GM12878 (cell line): ENCODE results near the gene FLAD1. TPM values are rescaled to one million over a fixed set of nuclear protein-coding genes. Genes with fewer than 3 reads are reported as not detected.

Experiments used
- ATAC-seq: fragments of 200-7000 bp; cut with Tn5 transposase; 3 replicates; pipeline ENCODE4 v1.9.1; 2020; ENCODE audit warnings: mild to moderate bottlenecking, moderate library complexity
- BruUV-seq: library from RNA; stranded (reverse); fragments of 400-500 nt; replicated peaks from 2 replicates; lab custom pipeline; 2021; lab: Mats Ljungman, UMichigan
- CTCF ChIA-PET: fragments of 300-600 bp; sonication (Branson Sonifier 250); formaldehyde crosslinking; extraction: SDS; loops from one replicate; lab custom pipeline; 2021; ENCODE audit warnings: inconsistent platforms; lab: Yijun Ruan, JAX
- POLR2A ChIA-PET: fragments of 350-600 bp; formaldehyde crosslinking; extraction: SDS; loops from one replicate; lab custom pipeline; 2021; ENCODE audit warnings: inconsistent platforms; lab: Charles Lee
- RAD21 ChIA-PET: fragments of 300-600 bp; sonication (Branson Sonifier 250); formaldehyde crosslinking; loops from one replicate; lab custom pipeline; 2023; ENCODE audit warnings: antibody characterized with exemption; ENCODE audit not compliant: unreplicated experiment; lab: Charles Lee
- SMC1A ChIA-PET: fragments of 300-600 bp; sonication (Branson Sonifier 250); formaldehyde crosslinking; loops from one replicate; lab custom pipeline; 2023; ENCODE audit not compliant: unreplicated experiment, uncharacterized antibody; lab: Charles Lee
- DNase-seq: peaks from one replicate; pipeline ENCODE4 v3.0.0-alpha.2; 2011; ENCODE audit warnings: low read depth, low spot score
- FAIRE-seq: peaks from 3 replicates; lab custom pipeline; 2011; peaks lifted over from hg19 to GRCh38; lab: Jason Lieb, UNC
- H2AFZ ChIP-seq: 2 replicates; pipeline ENCODE4 v1.6.0; 2011; ENCODE audit warnings: low read depth, low read length, control low read depth; ENCODE audit not compliant: control insufficient read depth
- H3K27ac ChIP-seq: 2 replicates; pipeline ENCODE4 v1.5.1; 2011; ENCODE audit warnings: control low read depth; ENCODE audit not compliant: control insufficient read depth, insufficient read depth
- H3K27me3 ChIP-seq, 2 experiments: replicated peaks in 1 of 2; 2 replicates each; pipeline versions ENCODE4 v1.6.0 to v1.6.1; 2011; ENCODE audit warnings: low read length in 1 of 2; ENCODE audit not compliant: control insufficient read depth in 2 of 2, insufficient read depth in 2 of 2
- H3K36me3 ChIP-seq, 2 experiments: 2 replicates each; pipeline ENCODE4 v1.5.1; 2011; ENCODE audit warnings: low read length in 1 of 2; ENCODE audit not compliant: control insufficient read depth in 2 of 2, insufficient read depth in 2 of 2
- H3K4me1 ChIP-seq: 2 replicates; pipeline ENCODE4 v1.6.1; 2011; ENCODE audit warnings: mild to moderate bottlenecking, low read length, moderate library complexity, mixed read lengths; ENCODE audit not compliant: control insufficient read depth, insufficient read depth
- H3K4me2 ChIP-seq: 2 replicates; pipeline ENCODE4 v1.6.0; 2011; ENCODE audit warnings: control low read depth; ENCODE audit not compliant: control insufficient read depth, insufficient read depth
- H3K4me3 ChIP-seq: fragments of 200-600 bp; sonication (generic); 2 replicates; pipeline ENCODE4 v1.5.1; 2016
- H3K79me2 ChIP-seq: 2 replicates; pipeline ENCODE4 v1.6.0; 2011; ENCODE audit warnings: low read length; ENCODE audit not compliant: control insufficient read depth, insufficient read depth
- H3K9ac ChIP-seq: 2 replicates; pipeline ENCODE4 v1.8.0; 2011; ENCODE audit warnings: low read length, control low read depth, mixed read lengths; ENCODE audit not compliant: control insufficient read depth, insufficient read depth
- H3K9me3 ChIP-seq: replicated peaks from 3 replicates; pipeline ENCODE4 v1.5.1; 2011; ENCODE audit warnings: mild to moderate bottlenecking, low read length; ENCODE audit not compliant: control insufficient read depth, insufficient read depth
- H4K20me1 ChIP-seq: 2 replicates; pipeline ENCODE4 v1.6.0; 2011; ENCODE audit not compliant: control insufficient read depth, insufficient read depth
- DPF2 ChIP-seq: fragments of 450-650 bp; IDR thresholded peaks from 2 replicates; pipeline ENCODE4 v1.6.1; 2017; ENCODE audit warnings: mild to moderate bottlenecking
- EP300 ChIP-seq, 2 experiments: fragments of 150-350 bp in 1 of 2; IDR thresholded peaks; 2 replicates each; pipeline ENCODE4 v1.6.1; 2011 to 2012; ENCODE audit warnings: low read depth in 2 of 2, low read length in 2 of 2, borderline replicate concordance in 1 of 2, improper control_type of control experiment in 1 of 2, inconsistent platforms in 1 of 2; ENCODE audit not compliant: control insufficient read depth in 1 of 2
- IKZF1 ChIP-seq: fragments of 450-650 bp; conservative IDR thresholded peaks from 2 replicates; pipeline ENCODE4 v1.6.1; 2017; ENCODE audit warnings: antibody characterized with exemption, mild to moderate bottlenecking
- IRF5 ChIP-seq: fragments of 450-650 bp; IDR thresholded peaks from 2 replicates; pipeline ENCODE4 v1.6.1; 2017; ENCODE audit warnings: borderline replicate concordance
- NFIC ChIP-seq: IDR thresholded peaks from 2 replicates; pipeline ENCODE4 v1.6.1; 2012; ENCODE audit warnings: low read depth, mild to moderate bottlenecking, inconsistent platforms, low read length, moderate library complexity
- NRF1 ChIP-seq: conservative IDR thresholded peaks from 2 replicates; pipeline ENCODE4 v1.6.1; 2011; ENCODE audit warnings: mild to moderate bottlenecking, low read depth, low read length, improper control_type of control experiment
- PKNOX1 ChIP-seq: fragments of 450-650 bp; IDR thresholded peaks from 2 replicates; pipeline ENCODE4 v1.6.1; 2016; ENCODE audit warnings: mild to moderate bottlenecking
- RELB ChIP-seq: fragments of 450-650 bp; IDR thresholded peaks from 2 replicates; pipeline ENCODE4 v1.6.1; 2017; ENCODE audit warnings: low read depth, mild to moderate bottlenecking, moderate library complexity
- RFX5 ChIP-seq: IDR thresholded peaks from 2 replicates; pipeline ENCODE4 v1.6.1; 2011; ENCODE audit warnings: low read depth, low read length, improper control_type of control experiment
- USF1 ChIP-seq: IDR thresholded peaks from 2 replicates; pipeline ENCODE4 v1.6.1; 2011; ENCODE audit warnings: borderline replicate concordance, low read depth, mild to moderate bottlenecking, moderate library complexity, mixed read lengths, low read length; ENCODE audit not compliant: insufficient read depth; ENCODE audit errors: extremely low read length
- ZNF592 ChIP-seq: fragments of 450-650 bp; IDR thresholded peaks from 2 replicates; pipeline ENCODE4 v1.6.1; 2017; ENCODE audit warnings: mild to moderate bottlenecking, moderate library complexity
- WGBS: methylation state at CpG from one replicate; pipeline ENCODE4 v1.1.6; 2016; ENCODE audit warnings: low lambda C conversion rate; ENCODE audit not compliant: insufficient replicate concordance, insufficient coverage; ENCODE audit errors: missing lambda C conversion rate; 5-methylcytosine and 5-hydroxymethylcytosine counted together
- in situ Hi-C: fragments of 300-500 bp; cut with MboI; formaldehyde crosslinking; loops from 9 replicates; pipeline ENCODE4 v1.14.3; 2018; ENCODE audit warnings: mixed read lengths
- intact Hi-C: fragments of 100-400 bp; cut with micrococcal nuclease; formaldehyde crosslinking; loops from one replicate; pipeline ENCODE4 v1.14.2; 2022; ENCODE audit not compliant: unreplicated experiment
- polyA plus RNA-seq, 11 experiments: library from polyadenylated mRNA; depleted of rRNA in 4 of 11; unstranded in 6 of 11; stranded (reverse) in 5 of 11; fragments of >200 nt; fragmentation: Nextera tagmentation in 4 of 11; fragmentation: Illumina TruSeq in 1 of 11; extraction: Ambion mirVana in 4 of 11; extraction: Trizol in 1 of 11; gene quantifications; 1 replicate in 1 of 11; 2 replicates in 10 of 11; pipeline versions ENCODE4 v1.2.1 to v1.2.3, GENCODE V29; 2011 to 2016; ENCODE audit warnings: inconsistent platforms in 2 of 11, missing spikeins in 2 of 11, low read depth in 1 of 11
- total RNA-seq, 4 experiments: library from RNA; depleted of rRNA in 3 of 4; stranded (reverse); fragments of >200 nt in 3 of 4; fragmentation: Illumina TruSeq in 1 of 4; extraction: Trizol in 1 of 4; gene quantifications; 2 replicates each; pipeline versions ENCODE4 v1.2.1 to v1.2.3, GENCODE V29; 2013 to 2021

Gene FLAD1
- total and polyA plus RNA-seq, 10 of the 15 experiments (the other 5 are each of a cell fraction or from before 2014, with no cell fraction given) = 22.9 to 93.4 (median 56.6) TPM

- Histone ChIP-seq H3K4me2 (peak overlapping the region; percentile 64), H3K9me3 (no peaks in the 10 kb centered on the region), H3K36me3 (peaks cover 0 to 4% of the 10 kb centered on the region in 2 experiments; a peak in 2 of 4 replicates), H2AFZ (no peak overlapping the region), H3K4me1 (peaks cover 42% of the 10 kb centered on the region), H3K27ac (peak overlapping the region; percentile 50), H4K20me1 (no peaks in the 10 kb centered on the region), H3K4me3 (peak overlapping the region; percentile 66), H3K9ac (peak overlapping the region; percentile 36), H3K27me3 (no peaks in the 10 kb centered on the region), H3K79me2 (peaks cover 5% of the 10 kb centered on the region)
- no TSS peak for BruUV-seq
- CTCF ChIA-PET = interaction anchor here (0.7 to 2.8 kb wide), 14 partner anchors 8 to 393 kb away, joined by 3 to 13 read pairs (median 4); partner anchors contain the start of genes CKS1B, PYGO2 and SHC1
- ATAC-seq = peak; percentile 42
- SMC1A ChIA-PET = interaction anchor here (0.8 to 2.2 kb wide), 7 partner anchors 9 to 282 kb away, joined by 3 to 7 read pairs (median 3); no protein-coding TSS in a partner anchor
- intact Hi-C loops = no loop called here
- FAIRE-seq = no peak
- in situ Hi-C loops = no loop called here
- POLR2A ChIA-PET = interaction anchor here (0.6 to 12.3 kb wide), 10 partner anchors 9 to 133 kb away, joined by 3 to 140 read pairs (median 5); partner anchors contain the start of genes CKS1B, FLAD1, PYGO2 and SHC1
- RAD21 ChIA-PET = interaction anchor here (0.6 to 1.2 kb wide), 9 partner anchors 14 to 344 kb away, joined by 3 to 6 read pairs (median 3); partner anchors contain the start of genes ADAM15 and PMVK
- 36% methylated on average over 15 of the region's 15 CpGs for WGBS
- no peak for DNase-seq
- no peak for TF ChIP-seq NRF1
- peak; percentile 56; the same call in 1 of the 2 replicates for TF ChIP-seq RELB
- no peak for TF ChIP-seq RFX5
- no peak for TF ChIP-seq USF1
- 0 out of 2 replicates have a peak, but pooled peaks have one; percentile 27 for TF ChIP-seq IKZF1
- no peak for TF ChIP-seq IRF5
- no peak for TF ChIP-seq DPF2
- no peak for TF ChIP-seq NFIC
- 0 out of 4 replicates have a peak, but pooled peaks of 1 of the 2 experiments have one; percentile 26 for TF ChIP-seq EP300 (IDR thresholded peaks at IDR 0.05; ENCODE audit: borderline replicate concordance in 1 of 2, control insufficient read depth in 1 of 2, low read depth in 2 of 2, low read length in 2 of 2)
- no peak for TF ChIP-seq ZNF592
- no peak for TF ChIP-seq PKNOX1
Observed at GRCh38 chr1:154951901-154952657, 31.1 kb upstream of the FLAD1 start.
